Gastrocnemius medialis (tissue), 4 donors: ENCODE measurements around the gene ITPK1.

Experiments
- POLR2A ChIP-seq, 2 donors: fragments of 450-650 bp; IDR thresholded peaks; one replicate each; pipeline ENCODE4 v1.6.1; 2017; ENCODE audit warnings: antibody characterized with exemption in 2 of 2, mild to moderate bottlenecking in 2 of 2, moderate library complexity in 2 of 2
- TF ChIP-seq, protein P1 (sequence below), 5 experiments: fragments of 450-650 bp in 3 of 5; fragments of 200-600 bp in 2 of 5; sonication (generic) in 2 of 5; IDR thresholded peaks in 4 of 5; conservative IDR thresholded peaks in 1 of 5; 1 replicate in 4 of 5; 2 replicates in 1 of 5; pipeline ENCODE4 v1.5.1; 2016 to 2019; ENCODE audit warnings: antibody characterized with exemption in 5 of 5, mild to moderate bottlenecking in 3 of 5, moderate library complexity in 3 of 5

DNA sequence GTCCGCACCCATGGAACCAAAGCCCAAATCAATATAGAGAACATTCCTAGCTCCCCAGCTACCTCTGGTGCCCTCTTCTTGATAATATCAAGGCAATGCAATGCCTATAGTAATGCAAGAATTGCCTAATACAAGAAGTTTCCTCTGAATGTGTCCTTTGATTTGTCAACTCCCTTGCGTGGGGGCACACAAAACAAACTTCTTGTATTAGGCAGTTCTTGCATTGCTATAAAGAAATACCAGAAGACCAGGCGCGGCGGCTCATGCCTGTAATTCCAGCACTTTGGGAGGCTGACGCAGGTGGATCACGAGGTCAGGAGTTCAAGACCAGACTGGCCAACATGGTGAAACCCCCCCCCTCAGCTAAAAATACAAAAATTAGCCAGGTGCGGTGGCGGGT, 10.4 kb upstream of the ITPK1 start:
- TF ChIP-seq, protein P1, sequence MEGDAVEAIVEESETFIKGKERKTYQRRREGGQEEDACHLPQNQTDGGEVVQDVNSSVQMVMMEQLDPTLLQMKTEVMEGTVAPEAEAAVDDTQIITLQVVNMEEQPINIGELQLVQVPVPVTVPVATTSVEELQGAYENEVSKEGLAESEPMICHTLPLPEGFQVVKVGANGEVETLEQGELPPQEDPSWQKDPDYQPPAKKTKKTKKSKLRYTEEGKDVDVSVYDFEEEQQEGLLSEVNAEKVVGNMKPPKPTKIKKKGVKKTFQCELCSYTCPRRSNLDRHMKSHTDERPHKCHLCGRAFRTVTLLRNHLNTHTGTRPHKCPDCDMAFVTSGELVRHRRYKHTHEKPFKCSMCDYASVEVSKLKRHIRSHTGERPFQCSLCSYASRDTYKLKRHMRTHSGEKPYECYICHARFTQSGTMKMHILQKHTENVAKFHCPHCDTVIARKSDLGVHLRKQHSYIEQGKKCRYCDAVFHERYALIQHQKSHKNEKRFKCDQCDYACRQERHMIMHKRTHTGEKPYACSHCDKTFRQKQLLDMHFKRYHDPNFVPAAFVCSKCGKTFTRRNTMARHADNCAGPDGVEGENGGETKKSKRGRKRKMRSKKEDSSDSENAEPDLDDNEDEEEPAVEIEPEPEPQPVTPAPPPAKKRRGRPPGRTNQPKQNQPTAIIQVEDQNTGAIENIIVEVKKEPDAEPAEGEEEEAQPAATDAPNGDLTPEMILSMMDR (IDR thresholded peaks at IDR 0.05 in 4 of 5, conservative IDR thresholded peaks at IDR 0.05 in 1 of 5), result no peak
- no peak for TF ChIP-seq POLR2A (IDR thresholded peaks at IDR 0.05)
